ENCODE data around the gene WDR48. TPM values are rescaled to one million over a fixed set of nuclear protein-coding genes. Genes with fewer than 3 reads are reported as not detected.

The WDR48 gene
- total RNA-seq, 3 donors from 2014 or later, result 32.8 to 48.9 (median 33.8) TPM

DNA sequence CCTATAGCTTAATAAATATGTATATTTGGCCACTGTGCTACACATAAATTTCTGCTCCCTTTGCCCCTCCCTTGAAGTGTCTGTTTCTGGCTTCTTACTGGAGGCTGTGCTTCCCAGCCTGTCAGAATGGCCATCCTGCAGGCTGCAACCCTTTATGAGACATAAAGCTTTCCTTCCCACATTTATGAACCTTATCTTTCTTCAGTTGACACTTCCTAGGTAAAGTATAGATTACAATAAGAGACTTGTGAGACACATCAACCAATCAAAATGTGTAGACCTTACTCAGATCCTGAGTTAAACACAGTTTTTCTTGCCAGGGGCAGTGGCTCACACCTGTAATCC is 29.6 kb upstream of the WDR48 start:
- intact Hi-C loops (cut with DNase I; ENCODE audit: low total_unique reads), result no loop called here
- TF ChIP-seq, protein P1, sequence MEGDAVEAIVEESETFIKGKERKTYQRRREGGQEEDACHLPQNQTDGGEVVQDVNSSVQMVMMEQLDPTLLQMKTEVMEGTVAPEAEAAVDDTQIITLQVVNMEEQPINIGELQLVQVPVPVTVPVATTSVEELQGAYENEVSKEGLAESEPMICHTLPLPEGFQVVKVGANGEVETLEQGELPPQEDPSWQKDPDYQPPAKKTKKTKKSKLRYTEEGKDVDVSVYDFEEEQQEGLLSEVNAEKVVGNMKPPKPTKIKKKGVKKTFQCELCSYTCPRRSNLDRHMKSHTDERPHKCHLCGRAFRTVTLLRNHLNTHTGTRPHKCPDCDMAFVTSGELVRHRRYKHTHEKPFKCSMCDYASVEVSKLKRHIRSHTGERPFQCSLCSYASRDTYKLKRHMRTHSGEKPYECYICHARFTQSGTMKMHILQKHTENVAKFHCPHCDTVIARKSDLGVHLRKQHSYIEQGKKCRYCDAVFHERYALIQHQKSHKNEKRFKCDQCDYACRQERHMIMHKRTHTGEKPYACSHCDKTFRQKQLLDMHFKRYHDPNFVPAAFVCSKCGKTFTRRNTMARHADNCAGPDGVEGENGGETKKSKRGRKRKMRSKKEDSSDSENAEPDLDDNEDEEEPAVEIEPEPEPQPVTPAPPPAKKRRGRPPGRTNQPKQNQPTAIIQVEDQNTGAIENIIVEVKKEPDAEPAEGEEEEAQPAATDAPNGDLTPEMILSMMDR (IDR thresholded peaks at IDR 0.05), result no peak
- TF ChIP-seq POLR2AphosphoS5 (IDR thresholded peaks at IDR 0.05) (no peak), POLR2A (IDR thresholded peaks at IDR 0.05) (no peak)
- no peaks in the 10 kb centered on the region for H3K4me1 ChIP-seq
- H3K27ac ChIP-seq, result no peak overlapping the region
- no peaks in the 10 kb centered on the region for H3K27me3 ChIP-seq
- DNase-seq (ENCODE audit: low spot score in 2 of 2), result no peak
- no peaks in the 10 kb centered on the region for H3K9me3 ChIP-seq
- no peak overlapping the region for H3K4me3 ChIP-seq
- H3K36me3 ChIP-seq, result no peaks in the 10 kb centered on the region

DNA sequence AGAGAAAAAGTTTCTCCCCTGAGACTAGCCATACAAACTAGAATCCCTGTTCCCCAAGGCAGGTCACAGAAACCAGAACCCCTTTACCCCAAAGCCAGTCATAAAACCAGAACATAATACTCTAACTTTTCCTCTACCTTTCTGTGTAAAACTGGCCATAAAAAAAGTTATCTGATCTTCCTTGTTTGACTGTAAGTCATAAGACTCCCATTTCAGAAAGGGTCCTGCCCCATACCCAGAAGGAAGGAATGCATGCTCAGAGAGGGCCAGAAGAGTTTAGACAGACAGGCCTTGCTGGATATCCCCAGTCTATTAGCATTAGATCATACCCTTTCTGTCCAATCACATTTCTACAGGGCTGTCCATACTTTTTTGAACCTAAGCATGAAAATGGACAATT is 27.3 kb upstream of the WDR48 start:
- H3K27ac ChIP-seq, result no peak overlapping the region

DNA sequence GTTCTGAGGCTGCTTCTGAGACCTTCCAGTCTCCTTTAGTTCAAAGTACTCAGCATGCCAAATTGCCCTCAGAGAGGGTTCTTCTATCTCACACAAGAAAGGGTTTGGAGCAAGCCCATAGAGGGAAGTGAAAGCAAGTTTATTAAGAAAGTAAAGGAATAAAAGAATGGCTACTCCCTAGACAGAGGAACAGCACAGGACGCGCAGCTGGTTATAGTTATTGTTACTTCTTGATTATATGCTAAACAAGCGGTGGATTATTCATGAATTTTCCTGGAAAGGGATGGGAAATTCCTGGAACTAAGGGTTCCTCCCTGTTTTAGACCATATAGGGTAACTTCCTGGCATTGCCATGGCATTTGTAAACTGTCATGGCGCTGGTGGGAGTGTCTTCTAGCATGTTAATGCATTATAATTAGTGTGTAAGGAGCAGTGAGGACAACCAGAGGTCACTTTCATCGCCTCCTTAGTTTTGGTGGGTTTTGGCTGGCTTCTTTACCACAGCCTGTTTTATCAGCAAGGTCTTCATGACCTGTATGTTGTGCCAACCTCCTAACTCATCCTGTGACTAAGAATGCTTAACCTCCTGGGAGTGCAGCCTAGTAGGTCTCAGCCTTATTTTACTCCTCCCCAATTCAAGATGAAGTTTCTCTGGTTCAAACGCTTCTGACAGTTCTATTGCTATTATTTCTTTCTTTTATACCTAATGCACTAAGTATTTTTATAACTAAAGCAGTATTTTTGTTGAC is 26.4 kb upstream of the WDR48 start:
- no peak for DNase-seq (ENCODE audit: low spot score in 2 of 2)
- no peak for TF ChIP-seq POLR2A (IDR thresholded peaks at IDR 0.05)
- Histone ChIP-seq H3K9me3 (no peaks in the 10 kb centered on the region), H3K4me3 (no peak overlapping the region), H3K36me3 (no peaks in the 10 kb centered on the region), H3K27ac (no peak overlapping the region), H3K4me1 (no peaks in the 10 kb centered on the region), H3K27me3 (no peaks in the 10 kb centered on the region)
- intact Hi-C loops (cut with DNase I; ENCODE audit: low total_unique reads), result no loop called here

More for the DNA sequence above, 27.3 kb upstream of the WDR48 start:
- TF ChIP-seq POLR2AphosphoS5 (IDR thresholded peaks at IDR 0.05) (no peak), POLR2A (IDR thresholded peaks at IDR 0.05) (no peak)
- TF ChIP-seq, protein P1 (IDR thresholded peaks at IDR 0.05), result no peak
- Histone ChIP-seq H3K36me3 (no peaks in the 10 kb centered on the region), H3K9me3 (no peaks in the 10 kb centered on the region), H3K4me1 (no peaks in the 10 kb centered on the region), H3K4me3 (no peak overlapping the region), H3K27me3 (no peaks in the 10 kb centered on the region)
- intact Hi-C loops (cut with DNase I; ENCODE audit: low total_unique reads), result no loop called here
- no peak for DNase-seq (ENCODE audit: low spot score in 2 of 2)

DNA sequence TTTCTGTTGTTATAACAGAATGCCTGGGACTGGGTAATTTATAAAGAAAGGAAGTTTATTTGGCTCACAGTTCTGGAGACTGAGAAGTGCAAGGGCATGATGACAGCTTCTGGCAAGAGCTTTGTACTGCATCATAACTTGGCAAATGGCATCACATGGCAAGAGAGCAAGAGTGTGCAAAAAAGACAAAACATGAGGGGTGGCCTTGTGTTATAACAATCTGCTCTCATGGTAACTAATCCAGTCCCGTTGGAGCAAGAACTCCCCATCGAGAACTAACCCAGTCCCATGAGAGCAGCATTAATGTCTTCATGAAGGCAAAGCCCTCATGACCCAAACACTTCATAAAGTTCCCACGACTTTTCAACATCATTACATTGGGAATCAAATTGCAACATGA is 23.3 kb upstream of the WDR48 start:
- intact Hi-C loops (cut with DNase I; ENCODE audit: low total_unique reads), result no loop called here
- Histone ChIP-seq H3K27ac (no peak overlapping the region), H3K4me3 (no peak overlapping the region), H3K27me3 (no peaks in the 10 kb centered on the region), H3K9me3 (no peaks in the 10 kb centered on the region), H3K4me1 (no peaks in the 10 kb centered on the region), H3K36me3 (no peaks in the 10 kb centered on the region)
- DNase-seq (ENCODE audit: low spot score in 2 of 2), result no peak
- TF ChIP-seq, protein P1 (IDR thresholded peaks at IDR 0.05), result no peak
- TF ChIP-seq POLR2AphosphoS5 (IDR thresholded peaks at IDR 0.05) (no peak), POLR2A (IDR thresholded peaks at IDR 0.05) (no peak)

DNA sequence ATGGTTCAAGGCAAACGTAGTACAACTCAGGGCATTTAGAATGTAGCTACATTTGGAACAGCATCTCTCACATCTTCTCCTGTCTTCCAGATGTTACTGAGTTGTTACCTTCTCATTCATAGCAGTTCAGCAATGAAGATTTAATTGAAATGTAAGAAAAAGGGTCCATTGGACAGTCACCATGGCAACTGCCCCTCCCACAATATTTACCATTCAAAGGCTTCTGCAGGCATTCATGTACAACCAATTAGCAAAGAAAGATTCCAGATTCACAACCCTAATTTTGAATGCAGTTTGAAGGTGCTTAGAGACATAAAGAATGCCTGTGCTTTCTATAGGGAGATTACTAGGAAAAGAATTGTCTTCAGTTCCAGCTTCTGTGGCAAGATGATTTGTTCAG is 22.3 kb upstream of the WDR48 start:
- Histone ChIP-seq H3K36me3 (no peaks in the 10 kb centered on the region), H3K9me3 (no peaks in the 10 kb centered on the region), H3K27me3 (no peaks in the 10 kb centered on the region), H3K4me3 (no peak overlapping the region), H3K27ac (no peak overlapping the region), H3K4me1 (no peaks in the 10 kb centered on the region)
- TF ChIP-seq, protein P1 (IDR thresholded peaks at IDR 0.05), result no peak
- TF ChIP-seq POLR2A (IDR thresholded peaks at IDR 0.05) (no peak), POLR2AphosphoS5 (IDR thresholded peaks at IDR 0.05) (no peak)
- intact Hi-C loops (cut with DNase I; ENCODE audit: low total_unique reads), result no loop called here
- DNase-seq (ENCODE audit: low spot score in 2 of 2), result no peak
